DOHH2 (cell line): ENCODE measurements around the gene CNTD1.
"Not testable (repeated sequence)": the region's sequence is repeated elsewhere in the genome, so short reads cannot be mapped to it uniquely, and the experiment has no call there.

ENCODE experiments used
- CTCF ChIP-seq: fragments of 200-600 bp; sonication (generic); IDR thresholded peaks from one replicate; pipeline ENCODE4 v1.5.1; 2014; ENCODE audit warnings: antibody characterized with exemption, mild to moderate bottlenecking, low read depth, low read length; ENCODE audit not compliant: poor library complexity, severe bottlenecking
- EZH2phosphoT487 ChIP-seq: fragments of 200-600 bp; sonication (generic); IDR thresholded peaks from 2 replicates; pipeline ENCODE4 v1.6.1; 2017; ENCODE audit warnings: borderline replicate concordance, mild to moderate bottlenecking, antibody characterized with exemption, low read length, moderate library complexity, mixed read lengths

DNA sequence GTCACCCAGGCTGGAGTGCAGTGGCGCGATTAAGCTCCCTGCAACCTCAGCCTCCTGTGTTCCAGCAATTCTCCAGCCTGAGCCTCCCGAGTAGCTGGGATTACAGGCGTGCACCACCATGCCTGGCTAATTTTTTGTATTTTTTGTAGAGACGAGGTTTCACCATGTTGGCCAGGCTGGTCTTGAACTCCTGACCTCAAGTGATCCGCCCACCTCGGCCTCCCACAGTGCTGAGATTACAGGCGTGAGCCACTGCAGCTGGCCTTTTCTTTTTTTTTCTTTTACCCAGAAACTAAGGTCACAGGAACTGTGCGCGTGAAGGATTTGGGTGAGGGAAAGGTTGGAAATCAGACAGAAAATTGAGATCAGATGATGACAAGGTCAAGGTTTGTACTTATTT is 28.7 kb upstream of the CNTD1 start:
- TF ChIP-seq CTCF, EZH2phosphoT487: not testable (repeated sequence)
